Neural cell (in vitro differentiated cells): ENCODE data around the gene TRUB1.

Experiments
- EP300 ChIP-seq: fragments of 450-650 bp; conservative IDR thresholded peaks from 2 replicates; pipeline ENCODE4 v1.6.1; 2014; ENCODE audit warnings: antibody characterized with exemption, mild to moderate bottlenecking, moderate library complexity; ENCODE audit not compliant: poor library complexity, severe bottlenecking
- EZH2 ChIP-seq: fragments of 200-600, 300-800 bp; shearing (Covaris generic), sonication (generic); IDR thresholded peaks from 2 replicates; pipeline ENCODE4 v1.6.1; 2014; ENCODE audit warnings: antibody characterized with exemption, low read length, borderline replicate concordance, mild to moderate bottlenecking; ENCODE audit not compliant: insufficient read depth, poor library complexity, severe bottlenecking
- MXI1 ChIP-seq: fragments of 450-650 bp; conservative IDR thresholded peaks from 2 replicates; pipeline ENCODE4 v1.6.1; 2014; ENCODE audit warnings: antibody characterized with exemption, mild to moderate bottlenecking; ENCODE audit not compliant: poor library complexity, severe bottlenecking
- POLR2AphosphoS5 ChIP-seq: IDR thresholded peaks from 2 replicates; pipeline ENCODE4 v1.6.1; 2012
- RAD21 ChIP-seq: fragments of 450-650 bp; conservative IDR thresholded peaks from 2 replicates; pipeline ENCODE4 v1.6.1; 2014; ENCODE audit warnings: antibody characterized with exemption, mild to moderate bottlenecking, moderate library complexity
- SMC3 ChIP-seq: fragments of 450-650 bp; conservative IDR thresholded peaks from 2 replicates; pipeline ENCODE4 v1.6.1; 2014; ENCODE audit warnings: antibody characterized with exemption, mild to moderate bottlenecking, moderate library complexity; ENCODE audit not compliant: poor library complexity
- TAF1 ChIP-seq: IDR thresholded peaks from 2 replicates; pipeline ENCODE4 v1.6.1; 2012; ENCODE audit warnings: low read depth
- TF ChIP-seq, protein P1 (sequence below): fragments of 450-650 bp; IDR thresholded peaks from 2 replicates; pipeline ENCODE4 v1.5.1; 2014; ENCODE audit warnings: antibody characterized with exemption, mild to moderate bottlenecking, moderate library complexity; ENCODE audit not compliant: poor library complexity, severe bottlenecking
- TF ChIP-seq, protein P2 (sequence below): IDR thresholded peaks from 2 replicates; pipeline ENCODE4 v1.6.1; 2012; ENCODE audit warnings: borderline replicate concordance

DNA sequence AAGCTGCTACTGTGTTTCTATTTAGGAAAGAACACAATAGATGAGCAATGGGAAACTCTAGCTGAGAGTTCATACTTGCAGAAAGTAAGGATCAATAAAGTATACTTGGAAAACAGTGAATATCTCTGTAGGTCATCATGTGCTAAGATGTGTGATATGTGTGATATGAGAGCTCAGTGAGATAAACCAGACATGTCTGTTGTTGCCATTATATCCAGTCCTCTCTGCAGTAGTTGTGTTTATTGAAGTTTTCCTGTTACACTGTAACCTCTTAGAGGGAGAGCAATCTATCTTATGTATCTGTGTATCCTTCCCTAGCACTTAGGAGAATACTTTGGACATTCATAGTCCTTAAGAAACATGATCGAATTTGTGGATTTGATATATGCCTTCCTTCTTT lies 19.1 kb downstream of the TRUB1 start:
- TF ChIP-seq EZH2 (no peak), EP300 (no peak), TAF1 (no peak), MXI1 (no peak), POLR2AphosphoS5 (no peak), SMC3 (no peak), RAD21 (no peak)
- TF ChIP-seq, protein P1, sequence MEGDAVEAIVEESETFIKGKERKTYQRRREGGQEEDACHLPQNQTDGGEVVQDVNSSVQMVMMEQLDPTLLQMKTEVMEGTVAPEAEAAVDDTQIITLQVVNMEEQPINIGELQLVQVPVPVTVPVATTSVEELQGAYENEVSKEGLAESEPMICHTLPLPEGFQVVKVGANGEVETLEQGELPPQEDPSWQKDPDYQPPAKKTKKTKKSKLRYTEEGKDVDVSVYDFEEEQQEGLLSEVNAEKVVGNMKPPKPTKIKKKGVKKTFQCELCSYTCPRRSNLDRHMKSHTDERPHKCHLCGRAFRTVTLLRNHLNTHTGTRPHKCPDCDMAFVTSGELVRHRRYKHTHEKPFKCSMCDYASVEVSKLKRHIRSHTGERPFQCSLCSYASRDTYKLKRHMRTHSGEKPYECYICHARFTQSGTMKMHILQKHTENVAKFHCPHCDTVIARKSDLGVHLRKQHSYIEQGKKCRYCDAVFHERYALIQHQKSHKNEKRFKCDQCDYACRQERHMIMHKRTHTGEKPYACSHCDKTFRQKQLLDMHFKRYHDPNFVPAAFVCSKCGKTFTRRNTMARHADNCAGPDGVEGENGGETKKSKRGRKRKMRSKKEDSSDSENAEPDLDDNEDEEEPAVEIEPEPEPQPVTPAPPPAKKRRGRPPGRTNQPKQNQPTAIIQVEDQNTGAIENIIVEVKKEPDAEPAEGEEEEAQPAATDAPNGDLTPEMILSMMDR: no peak
- TF ChIP-seq, protein P2, sequence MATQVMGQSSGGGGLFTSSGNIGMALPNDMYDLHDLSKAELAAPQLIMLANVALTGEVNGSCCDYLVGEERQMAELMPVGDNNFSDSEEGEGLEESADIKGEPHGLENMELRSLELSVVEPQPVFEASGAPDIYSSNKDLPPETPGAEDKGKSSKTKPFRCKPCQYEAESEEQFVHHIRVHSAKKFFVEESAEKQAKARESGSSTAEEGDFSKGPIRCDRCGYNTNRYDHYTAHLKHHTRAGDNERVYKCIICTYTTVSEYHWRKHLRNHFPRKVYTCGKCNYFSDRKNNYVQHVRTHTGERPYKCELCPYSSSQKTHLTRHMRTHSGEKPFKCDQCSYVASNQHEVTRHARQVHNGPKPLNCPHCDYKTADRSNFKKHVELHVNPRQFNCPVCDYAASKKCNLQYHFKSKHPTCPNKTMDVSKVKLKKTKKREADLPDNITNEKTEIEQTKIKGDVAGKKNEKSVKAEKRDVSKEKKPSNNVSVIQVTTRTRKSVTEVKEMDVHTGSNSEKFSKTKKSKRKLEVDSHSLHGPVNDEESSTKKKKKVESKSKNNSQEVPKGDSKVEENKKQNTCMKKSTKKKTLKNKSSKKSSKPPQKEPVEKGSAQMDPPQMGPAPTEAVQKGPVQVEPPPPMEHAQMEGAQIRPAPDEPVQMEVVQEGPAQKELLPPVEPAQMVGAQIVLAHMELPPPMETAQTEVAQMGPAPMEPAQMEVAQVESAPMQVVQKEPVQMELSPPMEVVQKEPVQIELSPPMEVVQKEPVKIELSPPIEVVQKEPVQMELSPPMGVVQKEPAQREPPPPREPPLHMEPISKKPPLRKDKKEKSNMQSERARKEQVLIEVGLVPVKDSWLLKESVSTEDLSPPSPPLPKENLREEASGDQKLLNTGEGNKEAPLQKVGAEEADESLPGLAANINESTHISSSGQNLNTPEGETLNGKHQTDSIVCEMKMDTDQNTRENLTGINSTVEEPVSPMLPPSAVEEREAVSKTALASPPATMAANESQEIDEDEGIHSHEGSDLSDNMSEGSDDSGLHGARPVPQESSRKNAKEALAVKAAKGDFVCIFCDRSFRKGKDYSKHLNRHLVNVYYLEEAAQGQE: no peak
